Measurements from ENCODE around the gene NSL1. TPM values are rescaled to one million over a fixed set of nuclear protein-coding genes. Genes with fewer than 3 reads are reported as not detected.

The NSL1 gene
- total and polyA plus RNA-seq, 9 donors, result 26.1 to 35.2 (median 32.0) TPM

GRCh38 chr1:212688341-212689047 is 103.1 kb downstream of the NSL1 start:
- H3K9me3 ChIP-seq (replicated peaks; ENCODE audit: control insufficient read depth, low read depth, low read length), result no peaks in the 10 kb centered on the region
- no peaks in the 10 kb centered on the region for H3K4me1 ChIP-seq (ENCODE audit: control insufficient read depth, insufficient read depth, low read length)
- DNase-seq, result no peak
- peaks cover 2% of the 10 kb centered on the region for H3K27me3 ChIP-seq (ENCODE audit: control insufficient read depth, insufficient read depth, low read length)
- no peak overlapping the region for H3K4me3 ChIP-seq (ENCODE audit: low read length)
- no peak overlapping the region for H3K27ac ChIP-seq (ENCODE audit: low read length)
- WGBS (ENCODE audit: insufficient coverage), result 50% methylated on average over 2 of the region's 7 CpGs
- no peaks in the 10 kb centered on the region for H3K36me3 ChIP-seq (ENCODE audit: control insufficient read depth, insufficient read depth, low read length)

DNA sequence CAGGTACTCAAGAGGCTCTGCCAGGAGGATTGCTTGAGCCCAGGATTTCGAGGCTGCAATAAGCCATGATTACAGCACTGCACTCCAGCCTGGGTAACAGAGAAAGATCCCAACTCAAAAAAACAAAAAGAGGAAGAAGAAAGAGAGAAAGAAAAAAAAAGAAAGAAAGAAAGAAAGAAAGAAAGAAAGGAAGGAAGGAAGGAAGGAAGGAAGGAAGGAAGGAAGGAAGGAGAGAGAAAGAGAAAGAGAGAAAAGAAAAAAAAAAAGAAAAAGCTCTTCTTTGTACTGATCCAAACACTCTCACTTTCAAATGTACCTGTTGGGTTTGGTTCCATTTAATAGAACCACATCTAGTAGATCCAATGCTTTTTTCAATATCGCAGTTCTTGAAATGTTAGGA is 103.8 kb downstream of the NSL1 start:
- DNase-seq, result no peak
- peaks cover 2% of the 10 kb centered on the region for H3K27me3 ChIP-seq (ENCODE audit: control insufficient read depth, insufficient read depth, low read length)
- no peaks in the 10 kb centered on the region for H3K36me3 ChIP-seq (ENCODE audit: control insufficient read depth, insufficient read depth, low read length)
- H3K4me1 ChIP-seq (ENCODE audit: control insufficient read depth, insufficient read depth, low read length), result no peaks in the 10 kb centered on the region
- H3K9me3 ChIP-seq (replicated peaks; ENCODE audit: control insufficient read depth, low read depth, low read length), result no peaks in the 10 kb centered on the region
- H3K4me3 ChIP-seq (ENCODE audit: low read length), result no peak overlapping the region
- no peak overlapping the region for H3K27ac ChIP-seq (ENCODE audit: low read length)
- WGBS (ENCODE audit: insufficient coverage), result no CpG with 5 or more reads among the region's 2 CpGs

DNA sequence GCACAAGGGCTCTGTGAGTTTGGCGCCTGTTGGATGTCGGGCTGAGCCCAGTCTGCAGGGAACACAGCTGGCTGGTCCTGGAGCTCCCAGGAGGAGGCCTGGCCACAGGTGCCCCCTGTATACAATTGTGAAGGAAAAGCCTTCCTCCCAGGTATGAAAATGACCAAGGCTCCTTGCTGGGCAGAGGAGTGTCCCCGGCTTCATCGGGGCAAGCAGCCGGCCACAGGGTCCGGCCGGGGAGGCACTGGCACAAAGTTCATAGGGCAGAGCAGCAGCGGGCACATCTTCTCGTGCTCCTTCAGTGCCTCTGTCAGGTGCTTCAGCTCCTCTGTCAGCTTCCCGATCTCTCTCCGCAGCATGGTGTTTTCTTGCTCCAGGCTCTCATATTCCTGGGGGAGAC is 105.0 kb downstream of the NSL1 start:
- Histone ChIP-seq H3K36me3 (ENCODE audit: control insufficient read depth, insufficient read depth, low read length) (no peaks in the 10 kb centered on the region), H3K4me3 (ENCODE audit: low read length) (no peak overlapping the region), H3K9me3 (replicated peaks; ENCODE audit: control insufficient read depth, low read depth, low read length) (no peaks in the 10 kb centered on the region), H3K27me3 (ENCODE audit: control insufficient read depth, insufficient read depth, low read length) (peaks cover under 1% of the 10 kb centered on the region), H3K27ac (ENCODE audit: low read length) (no peak overlapping the region), H3K4me1 (ENCODE audit: control insufficient read depth, insufficient read depth, low read length) (no peaks in the 10 kb centered on the region)
- DNase-seq, result no peak
- WGBS (ENCODE audit: insufficient coverage), result 95% methylated on average over 11 of the region's 11 CpGs

GRCh38 chr1:212686069-212686468 is 105.5 kb downstream of the NSL1 start:
- H3K4me3 ChIP-seq (ENCODE audit: low read length), result no peak overlapping the region
- no peaks in the 10 kb centered on the region for H3K36me3 ChIP-seq (ENCODE audit: control insufficient read depth, insufficient read depth, low read length)
- no peak overlapping the region for H3K27ac ChIP-seq (ENCODE audit: low read length)
- H3K27me3 ChIP-seq (ENCODE audit: control insufficient read depth, insufficient read depth, low read length), result no peaks in the 10 kb centered on the region
- DNase-seq, result no peak
- no peaks in the 10 kb centered on the region for H3K4me1 ChIP-seq (ENCODE audit: control insufficient read depth, insufficient read depth, low read length)
- H3K9me3 ChIP-seq (replicated peaks; ENCODE audit: control insufficient read depth, low read depth, low read length), result no peaks in the 10 kb centered on the region
- 60% methylated on average over 1 of the region's 3 CpGs for WGBS (ENCODE audit: insufficient coverage)

- peak; percentile 40 for DNase-seq
- no peak overlapping the region for H3K27ac ChIP-seq (ENCODE audit: low read length)
- H3K4me1 ChIP-seq (ENCODE audit: control insufficient read depth, insufficient read depth, low read length), result no peaks in the 10 kb centered on the region
- H3K36me3 ChIP-seq (ENCODE audit: control insufficient read depth, insufficient read depth, low read length), result no peaks in the 10 kb centered on the region
- no CpG with 5 or more reads among the region's 2 CpGs for WGBS (ENCODE audit: insufficient coverage)
- no peak overlapping the region for H3K4me3 ChIP-seq (ENCODE audit: low read length)
- no peaks in the 10 kb centered on the region for H3K27me3 ChIP-seq (ENCODE audit: control insufficient read depth, insufficient read depth, low read length)
- no peaks in the 10 kb centered on the region for H3K9me3 ChIP-seq (replicated peaks; ENCODE audit: control insufficient read depth, low read depth, low read length)
These were observed 106.1 kb downstream of the NSL1 start for GRCh38 chr1:212685429-212685828.

DNA sequence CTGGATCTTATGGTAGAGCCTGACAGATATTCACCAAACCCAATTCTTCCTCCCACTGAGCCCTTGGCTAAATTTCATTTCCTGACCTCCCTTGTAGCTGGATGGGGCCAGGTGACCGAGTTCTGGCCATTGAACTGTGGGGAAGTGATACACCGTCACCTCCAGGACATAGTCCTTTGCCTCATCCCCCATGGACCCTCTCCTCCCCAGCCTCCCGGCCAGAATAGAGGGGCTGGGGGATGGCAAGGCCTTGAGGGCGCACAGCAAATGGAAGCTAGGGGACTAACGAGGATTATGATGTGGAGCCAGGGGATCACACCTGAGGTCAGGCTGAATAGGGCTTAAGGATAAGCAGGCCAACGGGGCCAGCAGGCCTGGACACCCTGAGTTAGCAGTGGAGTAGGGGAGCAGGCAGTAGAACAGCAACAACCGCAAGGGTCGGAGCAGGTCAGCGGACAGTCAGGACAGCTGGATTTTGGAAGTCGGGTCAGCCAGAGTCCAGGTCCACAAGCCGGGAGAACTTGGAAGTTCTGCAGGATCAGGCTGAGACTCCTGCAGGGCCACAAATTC is 107.0 kb downstream of the NSL1 start:
- Histone ChIP-seq H3K27me3 (ENCODE audit: control insufficient read depth, insufficient read depth, low read length) (no peaks in the 10 kb centered on the region), H3K27ac (ENCODE audit: low read length) (no peak overlapping the region), H3K36me3 (ENCODE audit: control insufficient read depth, insufficient read depth, low read length) (no peaks in the 10 kb centered on the region), H3K4me3 (ENCODE audit: low read length) (no peak overlapping the region), H3K9me3 (replicated peaks; ENCODE audit: control insufficient read depth, low read depth, low read length) (no peaks in the 10 kb centered on the region), H3K4me1 (ENCODE audit: control insufficient read depth, insufficient read depth, low read length) (no peaks in the 10 kb centered on the region)
- WGBS (ENCODE audit: insufficient coverage), result 83% methylated on average over 8 of the region's 11 CpGs
- no peak for DNase-seq

DNA sequence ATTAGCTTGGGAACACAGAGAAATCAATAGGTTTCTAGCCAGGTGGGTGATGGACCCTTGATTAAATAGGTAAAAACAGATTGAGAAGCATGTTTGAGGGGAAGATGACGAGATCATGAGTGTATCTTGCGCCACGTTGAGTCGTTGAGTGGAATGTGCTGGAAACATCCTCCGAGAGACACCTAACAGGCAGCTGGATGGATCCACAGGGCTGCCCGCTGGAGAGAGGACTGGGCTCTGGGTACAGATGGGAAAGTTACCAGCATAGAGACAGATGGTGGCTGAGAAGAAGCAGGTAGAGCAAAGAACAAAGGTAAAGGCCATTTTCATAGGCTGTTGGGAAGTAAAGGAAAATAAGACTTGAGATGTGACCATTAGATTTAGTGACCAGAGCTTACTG is 107.5 kb downstream of the NSL1 start:
- Histone ChIP-seq H3K36me3 (ENCODE audit: control insufficient read depth, insufficient read depth, low read length) (no peaks in the 10 kb centered on the region), H3K27me3 (ENCODE audit: control insufficient read depth, insufficient read depth, low read length) (no peaks in the 10 kb centered on the region), H3K27ac (ENCODE audit: low read length) (no peak overlapping the region), H3K4me3 (ENCODE audit: low read length) (no peak overlapping the region), H3K4me1 (ENCODE audit: control insufficient read depth, insufficient read depth, low read length) (no peaks in the 10 kb centered on the region), H3K9me3 (replicated peaks; ENCODE audit: control insufficient read depth, low read depth, low read length) (no peaks in the 10 kb centered on the region)
- WGBS (ENCODE audit: insufficient coverage), result 91% methylated on average over 6 of the region's 6 CpGs
- DNase-seq, result no peak

- peak; percentile 37 for DNase-seq
- WGBS (ENCODE audit: insufficient coverage), result 55% methylated on average over 2 of the region's 7 CpGs
- H3K27me3 ChIP-seq (ENCODE audit: control insufficient read depth, insufficient read depth, low read length), result no peaks in the 10 kb centered on the region
- H3K4me3 ChIP-seq (ENCODE audit: low read length), result no peak overlapping the region
- H3K36me3 ChIP-seq (ENCODE audit: control insufficient read depth, insufficient read depth, low read length), result no peaks in the 10 kb centered on the region
- H3K4me1 ChIP-seq (ENCODE audit: control insufficient read depth, insufficient read depth, low read length), result peaks cover 3% of the 10 kb centered on the region
- H3K9me3 ChIP-seq (replicated peaks; ENCODE audit: control insufficient read depth, low read depth, low read length), result no peaks in the 10 kb centered on the region
- no peak overlapping the region for H3K27ac ChIP-seq (ENCODE audit: low read length)
These were observed 108.2 kb downstream of the NSL1 start for GRCh38 chr1:212683357-212683722.

DNA sequence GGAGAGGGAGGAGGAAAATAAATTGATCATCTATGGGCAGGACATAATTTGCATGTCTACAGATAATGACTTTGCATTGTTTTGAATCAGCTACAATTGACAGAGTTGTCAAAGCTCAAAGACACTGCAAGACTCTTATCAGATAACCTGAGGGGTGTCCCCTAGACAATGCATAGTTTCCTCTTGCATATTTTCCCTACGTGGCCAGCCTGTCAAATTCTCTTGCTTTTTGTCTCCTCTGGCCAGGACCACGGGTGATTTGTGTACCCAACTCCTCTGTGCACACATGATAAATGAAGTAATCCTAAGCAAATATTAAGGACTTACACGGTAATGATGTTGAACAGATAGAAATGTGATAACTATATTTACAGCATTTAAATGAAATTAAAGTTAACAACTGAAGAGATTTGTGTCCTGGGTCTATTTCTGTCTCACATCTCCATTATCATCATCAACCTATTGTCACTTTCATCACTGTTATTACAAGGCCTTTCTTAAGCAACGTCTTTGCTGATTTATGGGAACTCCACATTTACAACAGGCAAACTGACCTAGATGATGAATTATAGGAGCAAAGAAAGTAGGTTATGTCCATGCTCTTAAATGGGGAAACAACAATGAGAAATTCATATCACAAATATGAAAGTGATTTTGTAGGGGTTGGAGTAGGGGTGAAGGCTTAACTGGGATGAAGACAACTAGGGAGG is 110.7 kb downstream of the NSL1 start:
- DNase-seq, result no peak
- WGBS (ENCODE audit: insufficient coverage), result 40% methylated on average over 1 of the region's 4 CpGs
- peaks cover 13% of the 10 kb centered on the region for H3K4me1 ChIP-seq (ENCODE audit: control insufficient read depth, insufficient read depth, low read length)

GRCh38 chr1:212678456-212679410 is 112.8 kb downstream of the NSL1 start:
- H3K4me3 ChIP-seq (ENCODE audit: low read length), result no peak overlapping the region
- no peak for DNase-seq
- no peak overlapping the region for H3K27ac ChIP-seq (ENCODE audit: low read length)
- peaks cover 13% of the 10 kb centered on the region for H3K4me1 ChIP-seq (ENCODE audit: control insufficient read depth, insufficient read depth, low read length)
- H3K9me3 ChIP-seq (replicated peaks; ENCODE audit: control insufficient read depth, low read depth, low read length), result peaks cover 2% of the 10 kb centered on the region
- no peaks in the 10 kb centered on the region for H3K27me3 ChIP-seq (ENCODE audit: control insufficient read depth, insufficient read depth, low read length)
- 56% methylated on average over 3 of the region's 11 CpGs for WGBS (ENCODE audit: insufficient coverage)
- H3K36me3 ChIP-seq (ENCODE audit: control insufficient read depth, insufficient read depth, low read length), result no peaks in the 10 kb centered on the region

More for the DNA sequence above, 110.7 kb downstream of the NSL1 start:
- H3K4me3 ChIP-seq (ENCODE audit: low read length), result no peak overlapping the region
- H3K9me3 ChIP-seq (replicated peaks; ENCODE audit: control insufficient read depth, low read depth, low read length), result no peaks in the 10 kb centered on the region
- H3K36me3 ChIP-seq (ENCODE audit: control insufficient read depth, insufficient read depth, low read length), result no peaks in the 10 kb centered on the region
- no peak overlapping the region for H3K27ac ChIP-seq (ENCODE audit: low read length)
- H3K27me3 ChIP-seq (ENCODE audit: control insufficient read depth, insufficient read depth, low read length), result no peaks in the 10 kb centered on the region

Measured in muscle of leg (tissue), 11 donors.